SK-N-MC (cell line): ENCODE results near the gene MPND.

Source experiments
- DNase-seq: peaks from one replicate; pipeline ENCODE4 v3.0.0-alpha.2; 2011; ENCODE audit warnings: low read depth, low spot score
- H3K27ac ChIP-seq: fragments of 200-600 bp; sonication (generic); 2 replicates; pipeline ENCODE4 v1.5.1; 2016; ENCODE audit warnings: mixed run types
- H3K36me3 ChIP-seq: fragments of 200-600 bp; sonication (generic); 2 replicates; pipeline ENCODE4 v1.6.1; 2017; ENCODE audit warnings: antibody characterized with exemption, low read length, mixed read lengths; ENCODE audit not compliant: insufficient read depth
- H3K4me3 ChIP-seq: fragments of 200-600 bp; sonication (generic); 2 replicates; pipeline ENCODE4 v1.5.1; 2016
- H3K9ac ChIP-seq: fragments of 200-600 bp; sonication (generic); 2 replicates; pipeline ENCODE4 v1.8.0; 2017; ENCODE audit warnings: mixed run types, mixed read lengths; ENCODE audit not compliant: insufficient read length
- H3K9me3 ChIP-seq: fragments of 200-600 bp; sonication (generic); 2 replicates; pipeline ENCODE4 v1.6.1; 2017; ENCODE audit warnings: low read depth, mild to moderate bottlenecking, antibody characterized with exemption, low read length, moderate library complexity, mixed read lengths
- EZH2 ChIP-seq: fragments of 200-600 bp; sonication (generic); IDR thresholded peaks from one replicate; pipeline ENCODE4 v1.6.1; 2017; ENCODE audit warnings: antibody characterized with exemption
- FOXP2 ChIP-seq: optimal IDR thresholded peaks from 2 replicates; pipeline ENCODE3; 2011; ENCODE audit warnings: mild to moderate bottlenecking, moderate library complexity; ENCODE audit not compliant: insufficient read depth; ENCODE audit errors: extremely low read length, control extremely low read depth
- POLR2AphosphoS5 ChIP-seq: IDR thresholded peaks from 2 replicates; pipeline ENCODE4 v1.6.1; 2012; ENCODE audit warnings: mild to moderate bottlenecking, low read depth, low read length, borderline replicate concordance

Gene MPND, protein sequence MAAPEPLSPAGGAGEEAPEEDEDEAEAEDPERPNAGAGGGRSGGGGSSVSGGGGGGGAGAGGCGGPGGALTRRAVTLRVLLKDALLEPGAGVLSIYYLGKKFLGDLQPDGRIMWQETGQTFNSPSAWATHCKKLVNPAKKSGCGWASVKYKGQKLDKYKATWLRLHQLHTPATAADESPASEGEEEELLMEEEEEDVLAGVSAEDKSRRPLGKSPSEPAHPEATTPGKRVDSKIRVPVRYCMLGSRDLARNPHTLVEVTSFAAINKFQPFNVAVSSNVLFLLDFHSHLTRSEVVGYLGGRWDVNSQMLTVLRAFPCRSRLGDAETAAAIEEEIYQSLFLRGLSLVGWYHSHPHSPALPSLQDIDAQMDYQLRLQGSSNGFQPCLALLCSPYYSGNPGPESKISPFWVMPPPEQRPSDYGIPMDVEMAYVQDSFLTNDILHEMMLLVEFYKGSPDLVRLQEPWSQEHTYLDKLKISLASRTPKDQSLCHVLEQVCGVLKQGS

DNA sequence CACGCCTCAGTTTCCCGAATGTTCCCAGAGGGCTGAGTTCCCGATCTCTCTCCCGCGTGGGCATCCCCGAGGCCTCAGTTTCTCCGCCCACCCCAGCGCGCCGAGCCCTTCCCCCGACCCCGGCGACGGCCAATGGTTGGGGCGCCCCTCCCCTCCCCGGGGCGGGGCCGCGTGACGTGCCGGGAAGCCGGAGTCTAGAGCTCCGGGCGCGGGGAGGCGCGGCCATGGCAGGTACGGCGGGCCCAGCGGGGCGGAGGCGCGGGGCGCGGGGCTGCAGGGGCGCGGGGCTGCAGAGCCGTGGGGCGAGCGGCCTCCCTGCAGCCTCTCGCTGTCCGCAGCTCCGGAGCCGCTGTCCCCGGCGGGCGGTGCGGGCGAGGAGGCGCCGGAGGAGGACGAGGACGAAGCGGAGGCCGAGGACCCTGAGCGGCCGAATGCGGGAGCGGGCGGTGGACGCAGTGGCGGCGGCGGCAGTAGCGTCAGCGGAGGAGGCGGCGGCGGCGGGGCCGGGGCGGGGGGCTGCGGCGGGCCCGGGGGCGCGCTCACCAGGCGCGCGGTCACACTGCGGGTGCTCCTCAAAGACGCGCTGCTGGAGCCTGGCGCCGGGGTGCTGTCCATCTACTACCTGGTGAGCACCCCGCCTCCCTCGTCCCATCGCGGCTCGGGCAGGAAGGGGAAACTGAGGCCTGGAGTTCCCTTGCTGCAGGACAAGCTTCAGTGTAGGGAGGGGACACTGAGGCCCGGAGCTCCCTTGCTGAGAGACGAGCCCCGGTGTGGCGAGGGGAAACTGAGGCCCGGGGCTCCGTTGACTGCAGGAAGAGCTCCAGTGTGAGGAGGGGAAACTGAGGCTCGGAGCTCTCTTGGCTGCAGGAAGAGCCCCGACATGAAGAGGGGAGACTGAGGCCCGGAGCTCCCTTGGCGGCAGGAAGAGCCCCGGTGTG is at the start of gene MPND:
TSS of gene MPND (plus strand) at position 193 of the 938 bp plus-strand sequence. CDS start at position 225, 32 bp downstream.
- DNase-seq, result no peak
- H3K27ac ChIP-seq, result peak within 1 kb of the TSS; percentile 76
- H3K9me3 ChIP-seq, result no peaks in the 10 kb centered on the region
- H3K4me3 ChIP-seq, result peak within 1 kb of the TSS; percentile 91
- TF ChIP-seq POLR2AphosphoS5 (peak; percentile 26; the same call in 1 of the 2 replicates), EZH2 (no peak), FOXP2 (peak; percentile 30)
- peak within 1 kb of the TSS; percentile 87 for H3K9ac ChIP-seq
- peaks cover 4% of the 10 kb centered on the region; the same call in 1 of the 2 replicates for H3K36me3 ChIP-seq

DNA sequence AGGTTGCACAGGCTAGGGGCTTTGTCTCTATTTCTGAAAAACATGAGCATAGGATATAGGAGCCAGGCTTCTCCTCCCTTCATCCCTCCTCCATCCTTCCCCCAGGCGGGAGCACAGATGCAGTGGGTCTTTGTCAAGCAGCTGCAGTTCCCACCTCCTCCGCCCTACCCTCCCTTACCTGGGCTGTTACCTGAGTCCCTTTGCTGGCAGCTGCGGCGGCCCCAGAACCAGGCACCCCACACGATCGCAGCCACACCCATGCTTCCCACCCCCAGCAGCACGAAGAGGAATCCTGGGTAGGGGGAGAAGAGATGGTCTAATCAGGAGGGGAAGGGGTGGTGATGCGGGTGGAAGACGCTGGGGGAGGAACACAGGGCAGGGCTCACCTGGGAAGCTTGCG is 49.0 kb upstream of the MPND start:
- Histone ChIP-seq H3K27ac (no peak overlapping the region), H3K36me3 (no peaks in the 10 kb centered on the region), H3K9me3 (no peaks in the 10 kb centered on the region), H3K4me3 (no peak overlapping the region), H3K9ac (no peak overlapping the region)
- DNase-seq, result no peak
- no peak for TF ChIP-seq EZH2
- no peak for TF ChIP-seq POLR2AphosphoS5
- TF ChIP-seq FOXP2, result no peak

DNA sequence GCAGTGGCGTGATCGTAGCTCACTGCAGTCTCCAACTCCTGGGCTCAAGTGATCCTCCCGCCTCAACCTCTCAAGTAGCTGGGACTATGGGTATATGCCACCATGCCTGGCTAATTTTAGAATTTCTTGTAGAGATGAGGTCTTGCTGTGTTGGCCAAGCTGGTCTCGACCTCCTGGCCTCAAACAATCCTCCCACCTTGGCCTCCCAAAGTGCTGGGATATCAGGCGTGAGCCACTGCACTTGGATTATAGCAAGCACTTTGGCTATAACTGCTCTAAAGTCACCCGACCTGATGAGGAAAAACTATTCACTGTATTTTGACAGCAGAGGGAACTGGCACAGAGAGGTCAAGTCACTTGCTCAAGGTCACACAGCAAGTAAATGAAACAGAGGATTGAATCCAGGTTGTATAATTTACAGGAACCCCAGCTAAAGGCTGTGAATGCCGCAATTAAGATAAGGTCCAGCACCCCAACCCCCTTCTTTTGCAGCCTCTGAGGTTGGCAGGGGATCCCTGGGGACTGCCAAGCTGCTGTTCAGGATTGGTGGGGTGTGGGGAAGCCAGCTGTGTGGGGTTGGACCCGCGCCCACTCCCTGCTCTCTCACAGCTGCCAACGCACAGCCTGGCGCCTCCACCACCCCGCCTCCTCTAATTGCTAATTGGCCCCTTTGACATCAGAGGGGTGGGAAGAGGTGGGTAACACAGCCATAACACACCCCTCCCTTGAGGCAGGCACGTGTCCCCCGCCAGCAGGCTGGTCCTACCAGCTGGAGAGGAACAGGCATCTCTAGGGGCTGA is 47.2 kb upstream of the MPND start:
- H3K9ac ChIP-seq, result no peak overlapping the region
- H3K27ac ChIP-seq, result no peak overlapping the region
- H3K9me3 ChIP-seq, result no peaks in the 10 kb centered on the region
- H3K36me3 ChIP-seq, result no peaks in the 10 kb centered on the region
- peak; percentile 32 for DNase-seq
- TF ChIP-seq EZH2, result no peak
- TF ChIP-seq POLR2AphosphoS5, result no peak
- TF ChIP-seq FOXP2, result peak; percentile 65
- H3K4me3 ChIP-seq, result peak overlapping the region; percentile 12; the same call in 1 of the 2 replicates

DNA sequence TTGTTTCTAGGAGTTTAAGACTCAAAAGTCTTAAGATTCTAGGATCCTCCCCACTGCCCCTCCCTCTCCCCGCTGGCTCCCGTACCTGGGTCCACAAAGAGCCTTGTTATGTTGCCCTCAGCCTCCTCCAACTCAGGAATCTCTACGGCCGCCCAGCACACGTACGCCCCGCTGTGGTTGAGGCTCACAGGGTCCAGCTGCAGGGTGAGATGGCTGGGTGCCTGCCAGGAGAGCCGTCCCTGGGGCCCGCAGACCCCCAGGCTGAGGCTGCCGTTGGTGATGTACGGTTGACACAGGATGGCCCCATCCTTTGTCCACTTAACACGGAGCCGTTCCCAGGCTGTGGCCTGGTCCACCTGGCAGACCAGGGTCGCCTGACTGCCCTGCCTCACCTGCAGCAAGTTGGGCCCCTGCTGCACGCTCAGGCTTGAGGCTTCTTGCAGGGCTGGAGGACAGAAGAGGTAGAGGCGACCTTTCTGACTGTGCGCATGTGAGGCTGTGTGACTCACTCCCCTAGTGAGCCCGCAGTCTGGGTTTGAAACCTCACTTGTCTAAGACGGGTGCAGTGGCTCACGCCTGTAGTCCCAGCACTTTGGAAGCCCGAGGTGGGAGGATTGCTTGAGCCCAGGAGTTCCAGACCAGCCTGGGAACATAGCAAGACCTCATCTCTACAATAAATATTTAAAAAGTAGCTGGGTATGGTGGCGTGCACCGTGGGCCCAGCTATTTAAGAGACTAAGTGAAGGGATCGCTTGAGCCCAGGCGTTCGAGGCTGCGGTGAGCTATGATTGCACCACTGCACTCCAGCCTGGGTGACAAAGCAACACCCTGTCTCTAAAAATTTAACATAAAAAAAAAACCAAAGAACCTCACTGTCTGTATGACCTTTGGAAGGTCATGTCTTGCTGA is 45.2 kb upstream of the MPND start:
- Histone ChIP-seq H3K4me3 (no peak overlapping the region), H3K9me3 (no peaks in the 10 kb centered on the region), H3K36me3 (no peaks in the 10 kb centered on the region), H3K9ac (no peak overlapping the region), H3K27ac (no peak overlapping the region)
- TF ChIP-seq EZH2 (no peak), FOXP2 (no peak), POLR2AphosphoS5 (no peak)
- no peak for DNase-seq

DNA sequence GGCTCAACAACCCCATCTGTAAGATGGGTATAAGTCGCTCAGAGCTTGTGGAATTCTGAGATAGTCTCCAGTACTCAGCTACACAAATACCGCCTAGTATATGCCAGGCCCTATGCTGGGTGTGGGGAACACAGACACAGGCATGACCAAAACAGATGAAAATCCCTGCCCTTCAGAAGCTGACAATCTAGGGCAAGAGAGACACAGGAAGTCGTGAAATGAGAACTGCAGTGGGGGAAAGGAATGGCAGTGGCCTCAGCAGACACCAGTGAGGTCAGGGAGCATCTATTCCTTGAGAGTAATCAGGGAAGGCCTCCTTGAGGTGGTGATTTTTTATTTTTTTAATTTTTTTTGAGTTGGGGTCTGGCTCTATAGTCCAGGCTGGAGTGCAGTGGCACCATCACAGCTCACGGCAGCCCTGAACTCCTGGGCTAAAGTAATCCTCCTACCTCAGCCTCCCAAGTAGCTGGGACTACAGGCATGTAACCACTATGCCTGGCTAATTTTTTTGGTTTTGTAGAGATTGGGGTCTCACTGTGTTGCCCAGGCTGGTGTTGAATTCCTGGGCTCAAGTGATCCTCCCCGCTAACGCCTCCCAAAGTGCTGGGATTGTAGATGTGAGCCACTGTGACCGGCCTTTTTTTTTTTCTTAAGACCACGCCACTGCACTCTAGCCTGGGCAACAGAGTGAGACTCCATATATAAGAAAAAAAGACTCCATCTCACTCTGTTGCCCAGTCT is 44.4 kb upstream of the MPND start:
- Histone ChIP-seq H3K36me3 (no peaks in the 10 kb centered on the region), H3K9ac (no peak overlapping the region), H3K27ac (no peak overlapping the region), H3K9me3 (no peaks in the 10 kb centered on the region), H3K4me3 (no peak overlapping the region)
- no peak for TF ChIP-seq POLR2AphosphoS5
- no peak for TF ChIP-seq EZH2
- TF ChIP-seq FOXP2, result no peak
- no peak for DNase-seq

DNA sequence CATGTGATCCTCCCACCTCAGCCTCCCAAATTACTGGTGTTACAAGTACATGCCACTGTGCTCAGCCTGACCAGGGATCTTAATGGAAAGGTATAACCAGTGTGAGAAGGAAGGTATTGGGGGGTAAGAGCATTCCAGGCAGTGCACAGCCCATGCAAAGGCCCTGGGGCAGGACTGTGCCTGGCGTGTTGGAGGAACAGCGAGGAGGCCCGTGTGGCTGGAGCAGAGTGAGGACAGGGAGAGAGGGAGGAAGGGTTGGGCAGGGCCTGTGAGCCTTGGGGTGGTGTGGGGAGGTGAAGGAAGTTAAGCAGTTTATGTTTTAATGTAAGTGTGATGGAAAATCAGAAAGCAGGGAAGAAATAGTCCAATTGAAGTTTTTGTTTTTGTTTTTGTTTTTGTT is 42.8 kb upstream of the MPND start:
- Histone ChIP-seq H3K36me3 (no peaks in the 10 kb centered on the region), H3K4me3 (no peak overlapping the region), H3K9me3 (no peaks in the 10 kb centered on the region), H3K27ac (no peak overlapping the region), H3K9ac (no peak overlapping the region)
- no peak for TF ChIP-seq POLR2AphosphoS5
- TF ChIP-seq EZH2, result no peak
- no peak for TF ChIP-seq FOXP2
- no peak for DNase-seq
